Urothelium cell line (cell line): ENCODE results near the gene FIBCD1.

Experiments used
- DNase-seq: peaks from one replicate; pipeline ENCODE4 v3.0.0; 2011; ENCODE audit warnings: low spot score, mixed read lengths
- FAIRE-seq: peaks from 2 replicates; lab custom pipeline; 2011; peaks lifted over from hg19 to GRCh38; lab: Jason Lieb, UNC

The FIBCD1 gene

DNA sequence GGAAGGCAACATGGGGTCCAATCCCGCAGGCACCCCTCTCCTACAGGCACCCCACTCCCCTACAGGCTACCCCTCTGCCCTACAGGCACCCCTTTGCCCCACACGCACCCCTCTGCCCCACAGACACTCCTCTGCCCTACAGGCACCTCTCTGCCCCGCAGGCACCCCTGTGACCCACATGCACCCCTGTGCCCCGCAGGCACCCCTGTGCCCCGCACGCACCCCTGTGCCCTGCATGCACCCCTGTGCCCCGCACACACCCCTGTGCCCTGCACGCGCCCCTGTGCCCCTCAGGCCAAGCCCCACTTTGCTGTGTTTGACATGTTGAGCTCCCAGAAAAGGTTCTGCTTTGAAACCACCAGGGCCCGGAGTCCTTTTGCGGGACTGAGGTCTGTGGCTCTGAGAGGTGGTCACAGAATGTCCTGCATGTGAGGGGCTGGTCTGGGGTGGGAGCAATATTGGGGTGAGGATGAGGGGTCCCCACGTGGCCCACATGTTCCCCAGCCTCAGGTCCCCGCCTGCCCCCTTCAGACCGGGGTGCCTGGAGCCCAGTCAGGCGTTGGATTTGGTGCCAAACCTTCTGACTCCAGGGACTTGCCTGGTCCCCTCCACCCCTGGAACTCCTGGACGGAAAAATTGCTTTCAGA lies 41.8 kb downstream of the FIBCD1 start:
- DNase-seq (no peak), FAIRE-seq (no peak)

DNA sequence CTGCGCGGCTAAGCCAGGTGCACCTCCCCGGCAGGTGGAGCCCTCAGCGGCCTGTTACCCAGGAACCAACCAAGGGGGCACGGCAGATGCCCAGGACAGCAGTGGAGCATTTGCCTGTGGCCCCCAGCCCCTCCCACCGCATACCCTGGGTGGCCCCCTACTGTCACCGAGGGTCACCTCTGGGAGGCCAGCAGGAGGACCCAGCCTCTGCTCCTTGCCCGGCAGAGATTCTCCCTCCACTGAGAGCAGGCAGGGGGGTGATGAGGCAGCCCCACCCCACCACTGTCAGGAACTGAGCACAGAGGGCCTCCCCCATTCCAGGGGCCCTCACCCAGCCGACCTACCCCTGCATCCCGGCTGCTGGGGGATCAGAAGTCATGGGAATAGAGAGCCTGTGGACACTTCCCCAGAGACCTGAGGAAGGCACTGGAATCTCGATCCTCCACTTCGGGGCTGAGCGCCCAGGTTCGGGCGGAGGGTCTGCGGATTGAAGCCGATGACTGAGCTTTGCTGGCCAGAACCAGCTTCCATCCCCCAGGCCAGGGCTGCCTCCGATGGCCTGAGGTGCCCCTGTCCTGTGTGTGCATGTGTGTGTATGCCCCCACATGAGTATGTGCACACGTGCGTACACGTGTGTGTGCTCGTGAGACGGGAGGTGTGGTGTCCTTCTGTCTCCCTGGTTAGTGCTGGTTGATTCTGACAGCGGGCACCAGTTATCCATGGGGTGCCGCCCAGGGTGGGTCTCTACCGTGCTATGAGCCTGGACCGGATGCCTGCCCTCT lies 42.6 kb downstream of the FIBCD1 start, which contains the start of gene QRFP:
Gene QRFP, minus strand, starts transcription at position 580 of the 782 bp plus-strand sequence. CDS start 2,974 bp downstream, outside the sequence.
- FAIRE-seq (no peak), DNase-seq (no peak)

DNA sequence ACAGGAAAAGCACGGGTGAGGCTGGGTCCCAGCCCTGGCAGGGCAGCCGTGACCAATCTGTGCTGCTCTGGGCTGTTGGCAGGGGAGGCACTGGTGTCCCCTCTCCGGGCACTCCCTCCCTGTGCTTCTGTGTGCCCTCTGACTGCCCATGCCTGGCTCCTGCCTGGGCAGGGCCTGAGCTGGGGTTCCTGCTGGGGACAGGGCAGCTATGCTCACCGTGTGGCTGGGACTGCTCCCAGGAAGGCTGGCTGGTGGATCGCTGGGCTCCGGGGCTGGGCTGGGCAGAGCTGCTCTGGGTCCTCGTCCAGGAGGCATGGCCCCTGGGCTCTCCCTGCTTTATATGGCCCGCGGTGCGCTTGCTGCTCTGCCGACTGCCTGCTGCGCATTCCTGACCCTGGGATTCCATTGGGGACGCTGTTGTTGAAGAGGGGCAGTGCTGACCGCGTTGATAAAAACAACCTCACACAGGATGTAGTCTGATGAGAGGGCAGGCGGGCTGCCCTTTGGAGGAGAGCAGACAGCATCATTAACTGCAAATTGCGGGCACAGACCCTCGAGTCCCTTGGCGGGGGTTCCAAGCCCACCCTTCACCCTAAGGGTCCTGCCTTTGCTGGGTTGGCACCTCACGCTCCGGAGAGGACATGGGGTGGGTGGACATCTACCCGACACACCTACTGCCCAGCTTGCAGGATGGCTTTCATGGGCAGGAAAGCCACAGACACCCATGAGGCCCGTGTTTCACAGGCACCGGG lies 43.4 kb downstream of the FIBCD1 start:
- FAIRE-seq (no peak), DNase-seq (no peak)

DNA sequence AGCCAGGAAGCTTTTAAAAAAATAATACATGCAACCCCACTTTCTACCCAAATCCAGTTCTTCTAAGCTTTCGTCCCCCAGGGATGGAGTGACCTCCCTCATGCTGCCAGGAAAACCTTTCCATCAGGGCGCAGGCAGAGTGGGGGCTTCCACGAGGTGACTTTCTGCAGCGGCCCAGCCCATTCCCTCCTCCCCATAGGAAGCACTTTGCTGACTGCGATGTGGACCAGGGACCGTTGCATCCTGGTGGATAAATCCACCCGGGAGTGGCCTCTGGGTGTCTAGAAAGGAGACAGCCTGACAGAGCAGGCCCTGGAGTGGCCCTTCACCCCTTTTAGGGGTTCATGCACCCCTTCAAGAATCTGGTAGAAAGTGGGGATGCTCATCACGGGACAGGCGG lies 44.0 kb downstream of the FIBCD1 start:
- DNase-seq (no peak), FAIRE-seq (no peak)

DNA sequence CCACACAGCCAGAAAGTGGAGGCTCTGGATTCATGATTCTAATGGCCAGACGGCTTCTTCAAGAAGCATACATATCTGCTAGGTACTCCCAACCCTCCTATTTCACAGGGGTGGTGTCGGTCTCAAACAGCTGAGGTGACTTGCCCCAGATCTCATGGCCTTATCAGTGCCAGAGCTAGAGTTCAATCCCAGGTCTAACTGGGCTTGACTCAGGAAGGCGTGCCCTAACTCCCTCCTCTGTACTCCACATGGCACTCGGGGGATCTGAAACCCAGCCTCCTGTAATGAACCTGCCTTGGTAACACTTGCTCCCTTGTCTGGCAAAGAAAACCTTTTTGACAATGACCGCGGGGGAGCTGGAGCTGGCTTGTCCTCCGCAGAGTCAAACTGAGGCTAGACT lies 44.5 kb downstream of the FIBCD1 start:
- FAIRE-seq (no peak), DNase-seq (no peak)

DNA sequence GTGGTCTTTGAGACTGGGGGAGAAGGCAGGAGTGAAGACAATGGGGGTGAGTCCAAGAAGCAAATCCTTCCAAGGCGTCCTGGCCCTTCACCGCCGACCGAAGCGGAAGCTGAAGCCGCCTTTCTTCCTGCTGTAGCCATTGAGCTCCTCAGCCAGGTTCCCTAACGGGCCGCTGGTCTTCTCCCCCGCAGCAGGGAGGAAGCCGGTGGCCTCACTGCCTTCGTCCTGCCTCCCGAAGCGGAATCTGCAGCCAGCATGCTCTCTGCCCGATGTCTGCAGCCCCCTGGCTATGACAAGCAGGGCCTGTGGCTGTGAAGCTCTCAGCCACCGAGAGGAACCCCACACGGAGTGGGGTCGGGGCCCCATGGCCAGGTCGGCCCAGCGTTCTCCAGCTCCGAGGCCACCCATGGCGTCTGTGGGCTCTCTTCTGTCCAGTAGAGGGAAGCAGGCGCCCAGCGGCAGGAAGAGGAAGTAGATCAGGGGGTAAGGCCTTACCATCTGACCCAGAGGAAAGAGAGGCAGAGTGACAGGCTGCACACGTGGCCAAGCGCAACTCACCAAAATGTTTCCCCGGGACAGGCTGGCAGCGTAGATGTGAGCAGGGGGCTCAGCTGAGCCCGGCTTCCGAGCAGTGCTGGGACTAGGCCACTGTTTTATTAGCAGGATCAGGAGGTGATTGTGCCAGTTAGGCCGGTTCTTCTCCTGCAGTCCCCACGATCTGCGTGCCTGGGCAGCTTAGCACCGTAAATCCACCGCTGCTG lies 45.5 kb downstream of the FIBCD1 start:
- FAIRE-seq (no peak), DNase-seq (no peak)

DNA sequence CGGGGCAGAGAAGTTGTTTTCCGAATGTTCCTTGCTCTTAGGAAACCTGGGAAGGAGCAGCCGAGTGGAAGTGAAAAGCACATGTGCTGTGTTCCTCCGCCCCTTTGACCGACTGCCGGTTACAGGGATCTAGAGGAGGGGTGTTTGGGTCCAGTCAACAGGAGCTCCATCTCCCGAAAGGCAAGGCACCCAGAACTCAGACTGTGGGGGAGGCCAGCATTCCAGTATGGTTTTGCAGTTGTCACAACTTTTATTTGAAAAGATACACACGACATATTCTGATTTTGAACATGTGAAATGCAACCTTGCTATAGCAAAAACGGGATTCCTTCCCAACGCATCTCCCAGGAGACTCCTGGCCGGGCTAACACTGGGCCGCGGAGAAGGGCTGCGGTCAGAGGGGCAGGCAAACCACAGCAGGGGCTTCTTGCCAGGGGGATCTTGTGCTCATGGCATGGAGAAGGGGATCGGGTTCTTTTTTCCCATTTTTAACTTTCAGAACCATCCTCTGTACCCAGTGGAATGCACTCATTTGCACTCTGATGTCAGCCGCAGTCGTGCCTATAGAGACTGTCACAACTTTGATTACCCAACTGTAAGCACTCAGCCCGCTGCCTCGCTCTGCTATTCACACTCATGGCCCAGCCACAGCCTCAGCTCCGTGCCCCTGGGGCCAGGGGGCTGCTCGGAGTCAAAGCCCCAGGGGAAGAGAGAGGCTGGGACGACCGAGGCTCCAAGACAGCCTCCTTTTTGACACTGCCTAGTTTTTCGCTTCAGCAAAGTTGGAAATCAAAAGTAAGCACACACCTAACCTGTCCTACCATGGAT lies 46.4 kb downstream of the FIBCD1 start:
- FAIRE-seq: no peak

DNA sequence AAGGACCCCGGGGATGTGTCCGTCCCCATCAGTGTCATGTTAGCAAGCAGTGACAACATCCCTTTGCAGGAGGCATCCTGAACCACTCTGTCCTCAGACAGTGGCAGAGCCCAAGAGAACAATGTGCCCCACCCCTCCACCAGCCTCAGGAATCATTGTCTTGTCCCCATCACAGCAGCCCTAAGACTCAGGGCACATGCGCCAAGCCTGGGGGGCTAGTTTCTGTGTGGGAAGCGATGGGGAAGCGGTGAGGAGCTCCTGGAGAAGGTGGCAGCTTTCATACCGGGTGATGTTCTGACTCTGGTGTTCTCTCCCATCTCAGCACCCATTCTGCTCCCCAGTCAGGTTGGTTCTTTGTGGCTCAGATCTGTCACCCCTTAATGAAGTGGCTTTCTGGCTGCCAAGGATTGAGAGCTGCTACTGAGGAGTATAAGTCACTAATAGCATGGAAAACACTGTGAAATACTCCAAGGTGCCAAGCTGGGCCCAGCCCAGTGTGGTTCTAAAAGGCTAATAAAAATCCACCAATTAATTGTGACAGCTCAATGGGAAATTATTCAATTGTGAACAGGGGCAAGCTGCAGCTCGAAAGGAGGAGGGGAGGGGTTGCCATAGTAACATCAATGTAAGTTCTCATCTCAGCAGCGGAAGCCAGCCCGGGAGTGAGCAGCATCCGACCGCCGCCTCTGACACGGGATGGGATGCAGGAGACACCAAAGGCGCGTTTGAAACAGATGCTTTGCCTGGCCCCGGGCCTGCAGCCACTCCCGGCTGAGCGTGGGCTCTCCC lies 47.2 kb downstream of the FIBCD1 start:
- DNase-seq: no peak
- FAIRE-seq: no peak

More for the DNA sequence above, 46.4 kb downstream of the FIBCD1 start:
- DNase-seq: no peak

DNA sequence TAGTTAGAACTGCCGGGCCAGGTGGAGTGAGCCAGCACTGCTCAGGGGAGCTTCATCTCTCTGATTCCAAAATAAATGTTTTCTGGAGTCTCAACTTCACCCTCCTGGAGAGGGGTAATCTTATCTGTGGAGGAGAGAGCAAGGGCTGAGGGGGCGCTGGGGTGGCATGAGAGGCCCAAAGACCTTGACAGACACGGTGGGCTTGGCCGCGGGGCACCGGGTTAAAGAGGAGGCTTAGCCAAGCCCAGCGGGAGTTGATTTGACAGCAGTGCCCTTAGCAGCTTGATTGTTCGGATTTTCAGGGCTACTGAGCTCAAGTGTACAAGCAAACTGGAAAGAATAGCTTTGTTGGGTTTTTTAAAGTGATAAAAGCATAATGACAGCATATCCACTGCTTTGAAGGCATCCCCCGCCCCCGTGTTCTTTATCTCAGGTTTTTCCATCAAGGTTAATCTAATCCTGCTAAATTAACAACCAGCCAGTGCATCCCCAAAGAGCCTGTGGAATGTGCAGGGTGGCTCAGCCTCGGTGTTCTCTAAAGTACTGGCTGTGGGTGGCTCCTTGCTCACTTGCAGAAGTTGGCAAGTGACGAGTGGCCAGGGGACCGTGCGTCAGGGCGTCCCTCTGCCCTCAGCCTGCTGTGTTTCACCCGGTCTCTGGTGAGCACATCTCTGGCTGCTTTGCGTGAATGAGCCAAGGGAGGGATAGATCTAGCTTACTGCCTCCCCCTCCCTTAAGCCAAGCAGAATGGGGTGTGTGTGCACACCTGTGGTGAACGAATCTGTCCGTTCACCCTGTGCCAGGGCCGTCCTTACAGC lies 48.0 kb downstream of the FIBCD1 start:
- FAIRE-seq (no peak), DNase-seq (no peak)

DNA sequence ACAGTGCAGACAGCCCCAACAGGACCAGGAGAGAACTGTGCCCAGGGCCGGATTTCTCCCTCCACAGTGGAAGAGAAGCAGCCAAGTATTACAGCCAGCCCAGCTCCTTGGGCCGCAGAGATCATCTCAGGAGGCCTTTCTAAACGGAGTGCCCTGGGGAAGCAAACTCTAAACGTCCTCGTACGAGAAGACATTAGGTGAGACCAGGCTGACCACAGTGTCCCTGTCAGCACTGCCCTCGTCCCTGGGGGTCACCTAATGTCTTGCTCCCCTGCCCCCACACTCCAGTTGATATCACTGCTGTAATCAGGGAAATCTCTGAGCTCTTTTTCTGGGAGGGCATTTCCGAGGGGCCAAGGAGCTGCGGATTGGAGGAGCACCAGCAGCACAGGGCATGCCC lies 48.9 kb downstream of the FIBCD1 start:
- no peak for DNase-seq
- FAIRE-seq: no peak

DNA sequence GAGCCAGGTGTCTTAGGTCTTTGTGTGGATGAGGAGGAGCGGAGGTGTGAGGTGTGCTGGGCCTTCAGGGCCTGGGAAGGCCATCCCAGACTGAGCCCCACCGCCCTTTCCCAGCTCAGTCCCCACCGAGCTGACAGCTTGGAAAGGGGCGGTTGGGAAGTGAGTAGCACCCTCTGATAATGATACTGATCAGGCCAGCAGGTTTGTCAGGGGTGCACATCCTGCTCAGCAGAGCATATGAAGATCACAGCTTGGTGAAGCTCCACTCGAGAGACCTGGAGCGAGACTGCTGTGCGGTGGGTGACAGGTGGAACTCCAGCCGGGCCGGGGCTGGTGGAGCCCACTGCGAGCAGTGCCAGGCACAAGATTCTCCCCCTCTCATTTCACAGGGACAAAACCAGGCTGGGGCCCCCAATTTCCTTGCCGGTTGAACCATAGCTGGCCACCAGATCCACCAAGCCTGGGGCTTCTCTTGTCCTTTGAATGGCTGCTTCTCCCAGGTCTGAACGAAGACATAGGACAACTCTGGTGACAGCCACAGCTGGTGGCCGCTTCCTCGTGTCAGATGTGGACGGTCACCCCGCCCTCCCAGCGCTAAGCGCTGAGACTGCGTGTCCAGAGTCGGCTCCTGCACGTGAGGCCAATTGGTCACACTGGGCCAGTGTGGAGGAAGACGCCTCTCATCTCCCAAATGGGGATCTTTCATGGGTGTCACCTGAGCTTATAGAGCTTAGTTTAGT lies 50.7 kb downstream of the FIBCD1 start:
- no peak for FAIRE-seq

DNA sequence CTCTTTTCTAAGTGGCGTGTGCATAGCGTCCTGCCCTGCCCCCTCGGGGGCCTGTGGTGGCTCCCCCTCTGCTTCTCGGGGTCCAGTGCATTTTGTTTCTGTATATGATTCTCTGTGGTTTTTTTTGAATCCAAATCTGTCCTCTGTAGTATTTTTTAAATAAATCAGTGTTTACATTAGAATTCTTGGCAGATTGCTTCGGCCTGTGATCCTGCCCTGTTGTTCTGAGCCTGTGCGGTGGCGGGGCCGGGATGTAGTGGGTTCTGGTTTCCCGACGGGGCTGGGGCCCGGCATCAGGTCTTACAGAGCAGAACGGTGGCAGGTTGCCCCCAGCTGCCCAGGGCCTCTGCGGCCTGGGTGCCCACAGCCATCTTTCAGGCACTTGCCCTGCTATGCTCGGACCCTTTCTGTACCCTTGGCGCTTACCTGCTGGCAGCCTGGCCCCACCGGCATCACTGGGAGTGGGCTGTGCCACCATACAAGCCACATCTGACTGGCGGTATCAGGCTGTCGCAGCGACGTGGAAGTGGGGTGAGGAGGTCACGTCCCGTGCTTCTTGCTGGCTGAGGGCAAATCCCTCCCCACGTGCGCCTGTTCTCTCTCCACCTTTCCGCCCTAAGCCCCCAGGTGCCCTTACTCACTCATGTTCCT lies 51.4 kb downstream of the FIBCD1 start:
- DNase-seq: no peak
- FAIRE-seq: no peak

More for the DNA sequence above, 50.7 kb downstream of the FIBCD1 start:
- DNase-seq: no peak

DNA sequence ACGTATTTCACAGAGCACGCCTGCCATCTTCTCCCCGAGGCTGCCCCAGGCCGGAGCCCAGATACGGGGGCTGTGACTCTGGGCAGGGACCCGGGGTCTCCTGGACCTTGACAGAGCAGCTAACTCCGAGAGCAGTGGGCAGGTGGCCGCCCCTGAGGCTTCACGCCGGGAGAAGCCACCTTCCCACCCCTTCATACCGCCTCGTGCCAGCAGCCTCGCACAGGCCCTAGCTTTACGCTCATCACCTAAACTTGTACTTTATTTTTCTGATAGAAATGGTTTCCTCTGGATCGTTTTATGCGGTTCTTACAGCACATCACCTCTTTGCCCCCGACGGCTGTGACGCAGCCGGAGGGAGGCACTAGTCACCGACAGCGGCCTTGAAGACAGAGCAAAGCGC lies 52.1 kb downstream of the FIBCD1 start:
- DNase-seq (no peak), FAIRE-seq (no peak)

DNA sequence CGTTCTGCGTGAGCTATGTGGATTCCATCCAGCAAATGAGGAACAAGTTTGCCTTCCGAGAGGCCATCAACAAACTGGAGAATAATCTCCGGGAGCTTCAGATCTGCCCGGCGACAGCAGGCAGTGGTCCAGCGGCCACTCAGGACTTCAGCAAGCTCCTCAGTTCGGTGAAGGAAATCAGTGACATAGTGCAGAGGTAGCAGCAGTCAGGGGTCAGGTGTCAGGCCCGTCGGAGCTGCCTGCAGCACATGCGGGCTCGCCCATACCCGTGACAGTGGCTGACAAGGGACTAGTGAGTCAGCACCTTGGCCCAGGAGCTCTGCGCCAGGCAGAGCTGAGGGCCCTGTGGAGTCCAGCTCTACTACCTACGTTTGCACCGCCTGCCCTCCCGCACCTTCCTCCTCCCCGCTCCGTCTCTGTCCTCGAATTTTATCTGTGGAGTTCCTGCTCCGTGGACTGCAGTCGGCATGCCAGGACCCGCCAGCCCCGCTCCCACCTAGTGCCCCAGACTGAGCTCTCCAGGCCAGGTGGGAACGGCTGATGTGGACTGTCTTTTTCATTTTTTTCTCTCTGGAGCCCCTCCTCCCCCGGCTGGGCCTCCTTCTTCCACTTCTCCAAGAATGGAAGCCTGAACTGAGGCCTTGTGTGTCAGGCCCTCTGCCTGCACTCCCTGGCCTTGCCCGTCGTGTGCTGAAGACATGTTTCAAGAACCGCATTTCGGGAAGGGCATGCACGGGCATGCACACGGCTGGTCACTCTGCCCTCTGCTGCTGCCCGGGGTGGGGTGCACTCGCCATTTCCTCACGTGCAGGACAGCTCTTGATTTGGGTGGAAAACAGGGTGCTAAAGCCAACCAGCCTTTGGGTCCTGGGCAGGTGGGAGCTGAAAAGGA lies 53.3 kb downstream of the FIBCD1 start:
- DNase-seq: no peak

DNA sequence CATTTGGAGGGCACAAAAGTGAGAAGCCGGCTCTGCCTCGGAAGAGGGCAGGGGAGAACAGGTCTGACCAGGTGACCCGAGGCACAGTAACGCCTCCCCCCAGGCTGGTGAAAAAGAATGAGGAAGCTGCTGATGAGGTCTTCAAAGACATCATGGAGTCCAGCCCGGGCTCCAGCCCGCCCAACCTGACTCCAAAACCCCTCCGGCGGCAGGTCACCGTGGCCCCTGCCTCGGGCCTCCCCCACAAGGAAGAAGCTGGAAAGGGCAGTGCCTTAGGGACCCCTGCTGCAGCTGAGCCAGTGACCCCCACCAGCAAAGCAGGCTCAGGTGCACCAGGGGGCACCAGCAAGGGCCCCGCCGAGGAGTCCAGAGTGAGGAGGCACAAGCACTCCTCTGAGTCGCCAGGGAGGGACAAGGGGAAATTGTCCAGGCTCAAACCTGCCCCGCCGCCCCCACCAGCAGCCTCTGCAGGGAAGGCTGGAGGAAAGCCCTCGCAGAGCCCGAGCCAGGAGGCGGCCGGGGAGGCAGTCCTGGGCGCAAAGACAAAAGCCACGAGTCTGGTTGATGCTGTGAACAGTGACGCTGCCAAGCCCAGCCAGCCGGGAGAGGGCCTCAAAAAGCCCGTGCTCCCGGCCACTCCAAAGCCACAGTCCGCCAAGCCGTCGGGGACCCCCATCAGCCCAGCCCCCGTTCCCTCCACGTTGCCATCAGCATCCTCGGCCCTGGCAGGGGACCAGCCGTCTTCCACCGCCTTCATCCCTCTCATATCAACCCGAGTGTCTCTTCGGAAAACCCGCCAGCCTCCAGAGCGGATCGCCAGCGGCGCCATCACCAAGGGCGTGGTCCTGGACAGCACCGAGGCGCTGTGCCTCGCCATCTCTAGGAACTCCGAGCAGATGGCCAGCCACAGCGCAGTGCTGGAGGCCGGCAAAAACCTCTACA lies 54.2 kb downstream of the FIBCD1 start:
- DNase-seq (no peak), FAIRE-seq (no peak)

More for the DNA sequence above, 53.3 kb downstream of the FIBCD1 start:
- FAIRE-seq: no peak
